Erythroblast (primary cell): Measurements from ENCODE around the gene DHH.

Source experiments
- GATA1 ChIP-seq: IDR thresholded peaks from 2 replicates; pipeline ENCODE4 v1.6.1; 2011; ENCODE audit warnings: low read depth, mild to moderate bottlenecking, control low read depth, low read length, moderate library complexity
- POLR2A ChIP-seq: IDR thresholded peaks from 2 replicates; pipeline ENCODE4 v1.6.1; 2011; ENCODE audit warnings: mild to moderate bottlenecking, low read length

GRCh38 chr12:49094975-49095365, 369 bp upstream of the DHH start:
- TF ChIP-seq POLR2A (no peak), GATA1 (no peak)
